Measurements from ENCODE around the gene IRF2BP1.

Gene IRF2BP1

DNA sequence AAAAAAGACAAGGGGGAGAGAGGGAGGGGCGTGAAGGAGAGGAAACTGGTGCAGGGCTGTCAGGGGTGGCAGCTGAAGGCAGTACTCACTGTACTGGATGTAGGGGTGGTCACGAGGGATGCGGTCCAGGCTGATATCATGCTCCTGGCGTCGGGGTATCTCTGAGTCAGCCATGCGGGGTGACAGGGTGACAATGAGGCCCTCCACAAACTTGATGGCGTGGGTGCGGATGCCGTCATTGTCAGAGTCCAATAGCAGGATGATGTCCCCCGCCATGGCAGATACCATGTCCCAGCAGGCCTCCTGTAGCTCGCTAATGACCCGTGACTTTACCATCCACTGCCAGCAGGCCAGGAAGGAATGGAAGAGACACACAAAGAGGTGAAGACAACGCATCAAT lies 38.3 kb downstream of the IRF2BP1 start:
- H3K9ac ChIP-seq (ENCODE audit: insufficient read length), result no peak overlapping the region
- TF ChIP-seq FOXP2 (optimal IDR thresholded peaks at IDR 0.05; ENCODE audit: control extremely low read depth, extremely low read length, insufficient read depth) (no peak), POLR2AphosphoS5 (IDR thresholded peaks at IDR 0.05; ENCODE audit: borderline replicate concordance, low read depth, low read length) (no peak), EZH2 (IDR thresholded peaks at IDR 0.05) (no peak)
- H3K4me3 ChIP-seq, result no peak overlapping the region
- no peak for DNase-seq (ENCODE audit: low read depth, low spot score)
- H3K27ac ChIP-seq, result no peak overlapping the region
- no peaks in the 10 kb centered on the region for H3K9me3 ChIP-seq (ENCODE audit: low read depth, low read length)
- peaks cover 80% of the 10 kb centered on the region for H3K36me3 ChIP-seq (ENCODE audit: insufficient read depth, low read length)

- Histone ChIP-seq H3K4me3 (no peak overlapping the region), H3K36me3 (ENCODE audit: insufficient read depth, low read length) (peaks cover 87% of the 10 kb centered on the region), H3K27ac (no peak overlapping the region), H3K9ac (ENCODE audit: insufficient read length) (no peak overlapping the region), H3K9me3 (ENCODE audit: low read depth, low read length) (no peaks in the 10 kb centered on the region)
- TF ChIP-seq POLR2AphosphoS5 (IDR thresholded peaks at IDR 0.05; ENCODE audit: borderline replicate concordance, low read depth, low read length), result no peak
- no peak for TF ChIP-seq EZH2 (IDR thresholded peaks at IDR 0.05)
- no peak for TF ChIP-seq FOXP2 (optimal IDR thresholded peaks at IDR 0.05; ENCODE audit: control extremely low read depth, extremely low read length, insufficient read depth)
- DNase-seq (ENCODE audit: low read depth, low spot score), result no peak
Observed at GRCh38 chr19:45842198-45842597, 43.7 kb downstream of the IRF2BP1 start.

DNA sequence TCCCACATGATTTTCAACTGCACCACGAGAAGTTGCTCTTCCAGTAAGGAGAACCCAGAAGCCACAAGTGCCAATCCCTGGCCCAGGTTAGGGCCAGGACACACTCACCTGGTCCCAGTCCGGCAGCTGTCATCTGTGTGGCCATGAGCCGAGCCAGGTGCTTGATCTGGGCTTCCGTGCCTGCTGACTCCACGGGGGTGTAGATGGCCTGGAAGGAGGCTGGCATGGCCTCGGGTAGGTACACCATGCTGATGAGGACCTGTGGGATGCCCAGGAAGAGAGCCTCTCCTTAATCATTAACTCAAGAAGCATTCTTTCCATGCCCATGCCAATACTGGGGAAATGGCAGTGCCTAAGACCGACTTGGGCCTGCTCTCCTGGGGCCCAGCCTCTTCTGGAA lies 51.0 kb downstream of the IRF2BP1 start:
- no peak for TF ChIP-seq FOXP2 (optimal IDR thresholded peaks at IDR 0.05; ENCODE audit: control extremely low read depth, extremely low read length, insufficient read depth)
- no peak overlapping the region for H3K4me3 ChIP-seq
- peaks cover 75% of the 10 kb centered on the region for H3K36me3 ChIP-seq (ENCODE audit: insufficient read depth, low read length)
- H3K9ac ChIP-seq (ENCODE audit: insufficient read length), result no peak overlapping the region
- H3K27ac ChIP-seq, result no peak overlapping the region
- no peaks in the 10 kb centered on the region for H3K9me3 ChIP-seq (ENCODE audit: low read depth, low read length)
- no peak for DNase-seq (ENCODE audit: low read depth, low spot score)
